SU-DHL-6 (cell line): ENCODE measurements around the gene DCXR.

Source experiments
- H2AFZ ChIP-seq: fragments of 200-600 bp; sonication (generic); 2 replicates; pipeline ENCODE4 v1.6.1; 2014; ENCODE audit warnings: low read depth, mild to moderate bottlenecking, moderate library complexity, mixed read lengths, antibody characterized with exemption, low read length; ENCODE audit not compliant: severe bottlenecking
- H3F3A ChIP-seq: fragments of 200-600 bp; shearing (Covaris generic); 2 replicates; pipeline ENCODE4 v1.6.0; 2016; ENCODE audit warnings: antibody characterized with exemption, mild to moderate bottlenecking; ENCODE audit not compliant: insufficient read depth
- H3K27ac ChIP-seq: fragments of 200-600 bp; sonication (generic); 2 replicates; pipeline ENCODE4 v1.5.1; 2016; ENCODE audit warnings: low read depth, mild to moderate bottlenecking, low read length, moderate library complexity, mixed read lengths
- H3K27me3 ChIP-seq: fragments of 200-600 bp; sonication (generic), shearing (Covaris generic); 2 replicates; pipeline ENCODE4 v1.6.0; 2014; ENCODE audit warnings: mild to moderate bottlenecking, low read length
- H3K36me3 ChIP-seq: fragments of 200-600 bp; sonication (generic); 2 replicates; pipeline ENCODE4 v1.6.1; 2014; ENCODE audit warnings: mild to moderate bottlenecking, low read length, mixed read lengths
- H3K4me2 ChIP-seq: fragments of 300-600, 200-600 bp; shearing (Covaris generic), sonication (generic); 2 replicates; pipeline ENCODE4 v1.6.0; 2014; ENCODE audit warnings: low read length, low read depth, mild to moderate bottlenecking; ENCODE audit not compliant: poor library complexity, severe bottlenecking
- H3K4me3 ChIP-seq: fragments of 200-600 bp; sonication (generic); 2 replicates; pipeline ENCODE4 v1.5.1; 2014; ENCODE audit warnings: antibody characterized with exemption, low read length, mild to moderate bottlenecking, mixed read lengths; ENCODE audit not compliant: insufficient read depth, poor library complexity, severe bottlenecking
- H3K79me2 ChIP-seq: fragments of 200-600 bp; sonication (generic); 2 replicates; pipeline ENCODE4 v1.6.1; 2014; ENCODE audit warnings: mild to moderate bottlenecking, low read length, moderate library complexity; ENCODE audit not compliant: insufficient read depth
- H3K9ac ChIP-seq: fragments of 200-600 bp; sonication (generic); 2 replicates; pipeline ENCODE4 v1.7.0; 2014; ENCODE audit warnings: mild to moderate bottlenecking, low read length
- H3K9me2 ChIP-seq: fragments of 200-600 bp; sonication (generic); replicated peaks from 2 replicates; pipeline ENCODE4 v1.6.1; 2014; ENCODE audit warnings: low read length; ENCODE audit not compliant: insufficient read depth
- H3K9me3 ChIP-seq: fragments of 200-600 bp; sonication (generic); 2 replicates; pipeline ENCODE4 v1.6.1; 2014; ENCODE audit warnings: low read length, mixed read lengths; ENCODE audit not compliant: insufficient read depth
- H4K20me1 ChIP-seq: fragments of 200-600 bp; sonication (generic); 2 replicates; pipeline ENCODE4 v1.6.1; 2014; ENCODE audit warnings: low read depth, mild to moderate bottlenecking, antibody characterized with exemption, low read length, moderate library complexity, mixed read lengths
- CTCF ChIP-seq: fragments of 200-600 bp; sonication (generic); IDR thresholded peaks from one replicate; pipeline ENCODE4 v1.5.1; 2017; ENCODE audit warnings: antibody characterized with exemption, mild to moderate bottlenecking, low read length, moderate library complexity; ENCODE audit not compliant: insufficient read depth, poor library complexity, severe bottlenecking
- EZH2phosphoT487 ChIP-seq: fragments of 200-600 bp; sonication (generic), shearing (Covaris generic); conservative IDR thresholded peaks from 2 replicates; pipeline ENCODE4 v1.6.1; 2018; ENCODE audit warnings: mild to moderate bottlenecking, antibody characterized with exemption, low read length, moderate library complexity, mixed read lengths

DCXR gene

DNA sequence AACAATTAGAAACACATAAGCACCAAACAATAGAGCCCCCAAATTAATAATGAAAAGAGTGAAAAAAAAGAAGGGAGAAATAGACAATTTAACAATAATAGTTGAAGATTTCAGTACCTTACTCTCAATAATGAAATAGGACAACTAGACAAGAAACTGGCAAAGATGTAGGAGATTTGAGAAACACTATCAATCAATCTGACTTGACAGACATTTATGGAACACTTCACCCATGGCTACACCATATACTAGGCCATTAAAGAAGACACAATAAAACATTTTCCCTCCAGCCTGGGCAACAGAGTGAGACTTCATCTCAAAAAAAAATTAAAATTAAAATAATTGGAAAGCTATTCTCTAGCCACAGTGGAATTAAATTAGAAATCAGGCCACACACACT is 33.1 kb upstream of the DCXR start:
- Histone ChIP-seq H3F3A (no peaks in the 10 kb centered on the region), H3K4me3 (no peak overlapping the region), H3K27ac (no peak overlapping the region), H3K36me3 (no peaks in the 10 kb centered on the region), H3K9me2 (no peaks in the 10 kb centered on the region), H3K9me3 (no peaks in the 10 kb centered on the region), H3K4me2 (no peak overlapping the region), H2AFZ (no peak overlapping the region), H3K27me3 (no peaks in the 10 kb centered on the region), H4K20me1 (no peaks in the 10 kb centered on the region), H3K9ac (no peak overlapping the region), H3K79me2 (no peaks in the 10 kb centered on the region)
- no peak for TF ChIP-seq EZH2phosphoT487
- TF ChIP-seq CTCF, result no peak

GRCh38 chr17:82065638-82066303 is 28.3 kb upstream of the DCXR start, which contains the start of gene DUS1L:
TSS of gene DUS1L (minus strand) at chr17:82065804. CDS start at chr17:82065059, 745 bp downstream.
- H3F3A ChIP-seq, result no peaks in the 10 kb centered on the region
- H3K9me3 ChIP-seq, result no peaks in the 10 kb centered on the region
- peak within 1 kb of the TSS; percentile 85 for H3K4me2 ChIP-seq
- no peaks in the 10 kb centered on the region for H3K9me2 ChIP-seq
- TF ChIP-seq CTCF, result no peak
- no peak for TF ChIP-seq EZH2phosphoT487
- peak within 1 kb of the TSS; percentile 92 for H3K9ac ChIP-seq
- no peaks in the 10 kb centered on the region for H3K36me3 ChIP-seq
- H3K27me3 ChIP-seq, result no peaks in the 10 kb centered on the region
- peak within 1 kb of the TSS; percentile 59 for H3K4me3 ChIP-seq
- H4K20me1 ChIP-seq, result no peaks in the 10 kb centered on the region
- H3K79me2 ChIP-seq, result peaks cover 8% of the 10 kb centered on the region; the same call in 1 of the 2 replicates
- peak within 1 kb of the TSS; percentile 75 for H2AFZ ChIP-seq
- H3K27ac ChIP-seq, result peak within 1 kb of the TSS; percentile 39

DNA sequence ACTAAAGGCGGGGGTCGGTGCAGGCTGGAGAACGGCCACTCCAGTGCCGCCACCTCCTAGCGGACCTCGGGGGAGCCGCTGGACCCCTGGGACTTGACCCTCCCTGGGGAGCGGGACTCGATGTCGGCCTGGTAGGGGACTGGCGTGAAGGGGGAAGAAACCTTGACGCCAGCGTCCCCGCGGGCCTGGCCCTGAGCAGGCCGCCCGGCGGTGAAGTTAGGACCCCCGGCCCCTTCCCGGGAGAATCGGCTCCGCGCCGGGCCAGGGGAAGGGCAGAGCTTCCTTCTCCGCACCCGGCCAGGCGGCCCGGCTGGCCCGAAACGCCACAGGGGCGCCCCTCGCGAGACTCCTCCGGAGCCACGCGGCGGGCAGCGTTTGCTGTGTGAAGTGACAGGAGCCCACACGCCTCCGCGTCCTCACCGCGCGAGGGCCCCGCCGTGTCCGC is 27.7 kb upstream of the DCXR start:
- Histone ChIP-seq H3K27me3 (no peaks in the 10 kb centered on the region), H3K4me2 (peak overlapping the region; percentile 62), H4K20me1 (no peaks in the 10 kb centered on the region), H3K9me2 (no peaks in the 10 kb centered on the region), H3K27ac (peak overlapping the region; percentile 39), H3K9ac (peak overlapping the region; percentile 92), H3F3A (no peaks in the 10 kb centered on the region), H3K36me3 (no peaks in the 10 kb centered on the region), H2AFZ (no peak overlapping the region), H3K4me3 (peak overlapping the region; percentile 59), H3K9me3 (no peaks in the 10 kb centered on the region), H3K79me2 (peaks cover 8% of the 10 kb centered on the region; the same call in 1 of the 2 replicates)
- TF ChIP-seq CTCF (no peak), EZH2phosphoT487 (no peak)
